H1 (cell line): ENCODE measurements around the gene IL16. TPM values are rescaled to one million over a fixed set of nuclear protein-coding genes. Genes with fewer than 3 reads are reported as not detected.

Source experiments
- CTCF ChIA-PET: fragments of 300-600 bp; sonication (Branson Sonifier 250); formaldehyde crosslinking; loops from one replicate; lab custom pipeline; 2021; ENCODE audit not compliant: partially characterized antibody; lab: Charles Lee
- POLR2A ChIA-PET: fragments of 300-600 bp; sonication (Branson Sonifier 250); formaldehyde crosslinking; loops from one replicate; lab custom pipeline; 2021; ENCODE audit warnings: inconsistent platforms; ENCODE audit not compliant: partially characterized antibody; lab: Charles Lee
- DNase-seq, 2 experiments: peaks; one replicate each; pipeline versions ENCODE4 v3.0.0 to v3.0.0-alpha.2; 2010 to 2022; ENCODE audit warnings: low spot score in 2 of 2, low read depth in 1 of 2, mixed read lengths in 1 of 2
- FAIRE-seq: peaks from 2 replicates; lab custom pipeline; 2011; peaks lifted over from hg19 to GRCh38; lab: Jason Lieb, UNC
- H2AFZ ChIP-seq: 2 replicates; pipeline ENCODE4 v1.8.1; 2012; ENCODE audit warnings: low read length, inconsistent platforms
- H2AK5ac ChIP-seq: 2 replicates; pipeline ENCODE4 v1.6.1; 2013; ENCODE audit warnings: low read depth, low read length
- H2BK120ac ChIP-seq: replicated peaks from 2 replicates; pipeline ENCODE3; 2013; ENCODE audit warnings: low read depth, low read length, inconsistent platforms
- H2BK12ac ChIP-seq: 2 replicates; pipeline ENCODE4 v1.6.1; 2013; ENCODE audit warnings: low read depth, low read length
- H2BK15ac ChIP-seq: 2 replicates; pipeline ENCODE4 v1.6.1; 2013; ENCODE audit warnings: low read length
- H2BK20ac ChIP-seq: 2 replicates; pipeline ENCODE4 v1.6.1; 2013; ENCODE audit warnings: low read length
- H2BK5ac ChIP-seq: 2 replicates; pipeline ENCODE4 v1.6.1; 2013; ENCODE audit warnings: low read depth, low read length
- H3K14ac ChIP-seq: 2 replicates; pipeline ENCODE4 v1.6.1; 2013; ENCODE audit warnings: inconsistent platforms; ENCODE audit not compliant: insufficient read length
- H3K18ac ChIP-seq: 2 replicates; pipeline ENCODE4 v1.6.1; 2013; ENCODE audit warnings: low read length; ENCODE audit errors: extremely low read depth
- H3K23ac ChIP-seq: 2 replicates; pipeline ENCODE4 v1.6.1; 2013; ENCODE audit warnings: inconsistent platforms; ENCODE audit not compliant: insufficient read length
- H3K23me2 ChIP-seq: 2 replicates; pipeline ENCODE4 v1.6.1; 2013; ENCODE audit warnings: low read depth, low read length
- H3K27ac ChIP-seq: 2 replicates; pipeline ENCODE4 v1.6.1; 2011; ENCODE audit warnings: low read depth, low read length, inconsistent platforms
- H3K27me3 ChIP-seq, 4 experiments: replicated peaks in 1 of 4; 1 replicate in 1 of 4; 2 replicates in 3 of 4; pipeline versions ENCODE4 v1.6.1 to v1.8.1; 2011 to 2013; ENCODE audit warnings: low read length in 3 of 4, mild to moderate bottlenecking in 3 of 4, inconsistent platforms in 2 of 4, mixed read lengths in 2 of 4, moderate library complexity in 1 of 4; ENCODE audit not compliant: control insufficient read depth in 3 of 4, insufficient read depth in 3 of 4; ENCODE audit errors: extremely low read depth in 1 of 4
- H3K36me3 ChIP-seq, 4 experiments: 2 replicates each; pipeline versions ENCODE4 v1.6.1 to v1.8.1; 2011 to 2013; ENCODE audit warnings: mild to moderate bottlenecking in 4 of 4, low read length in 3 of 4, moderate library complexity in 2 of 4, control low read depth in 1 of 4, inconsistent platforms in 1 of 4; ENCODE audit not compliant: insufficient read depth in 4 of 4, control insufficient read depth in 2 of 4
- H3K4ac ChIP-seq: replicated peaks from 2 replicates; pipeline ENCODE3; 2013; ENCODE audit warnings: low read length, low read depth, mixed read lengths, inconsistent platforms; ENCODE audit not compliant: insufficient read length
- H3K4me1 ChIP-seq, 4 experiments: replicated peaks in 1 of 4; 1 replicate in 1 of 4; 2 replicates in 3 of 4; pipeline versions ENCODE4 v1.6.1 to v1.8.1; 2011 to 2013; ENCODE audit warnings: low read length in 3 of 4, inconsistent platforms in 2 of 4, mixed read lengths in 1 of 4; ENCODE audit not compliant: insufficient read depth in 4 of 4, control insufficient read depth in 3 of 4
- H3K4me2 ChIP-seq, 2 experiments: 2 replicates each; pipeline versions ENCODE4 v1.6.1 to v1.8.1; 2011 to 2013; ENCODE audit warnings: low read depth in 2 of 2, low read length in 2 of 2, control low read depth in 1 of 2, inconsistent platforms in 1 of 2, mild to moderate bottlenecking in 1 of 2; ENCODE audit not compliant: insufficient read depth in 1 of 2
- H3K4me3 ChIP-seq, 4 experiments: fragments of 200-600, 300-600 bp in 1 of 4; sonication (generic), shearing (Covaris generic), sonication (Bioruptor Twin) in 1 of 4; 2 replicates each; pipeline versions ENCODE4 v1.5.1 to v1.8.1; 2011 to 2016; ENCODE audit warnings: low read length in 4 of 4, low read depth in 3 of 4, control low read depth in 2 of 4, inconsistent platforms in 2 of 4, mild to moderate bottlenecking in 2 of 4, mixed read lengths in 1 of 4, moderate library complexity in 1 of 4; ENCODE audit not compliant: insufficient read depth in 2 of 4; ENCODE audit errors: extremely low read depth in 1 of 4
- H3K56ac ChIP-seq: replicated peaks from 2 replicates; pipeline ENCODE3; 2013; ENCODE audit warnings: low read depth, mild to moderate bottlenecking, mixed read lengths, low read length, inconsistent platforms; ENCODE audit not compliant: insufficient read length
- H3K79me1 ChIP-seq: 2 replicates; pipeline ENCODE4 v1.6.1; 2013; ENCODE audit warnings: low read depth, low read length, control low read depth
- H3K79me2 ChIP-seq, 2 experiments: 2 replicates each; pipeline versions ENCODE4 v1.6.1 to v1.8.1; 2012 to 2013; ENCODE audit warnings: low read length in 2 of 2, mild to moderate bottlenecking in 2 of 2, inconsistent platforms in 1 of 2; ENCODE audit not compliant: insufficient read depth in 2 of 2, control insufficient read depth in 1 of 2
- H3K9ac ChIP-seq, 4 experiments: replicated peaks in 1 of 4; 1 replicate in 1 of 4; 2 replicates in 3 of 4; pipeline versions ENCODE4 v1.6.1 to v1.8.1; 2011 to 2013; ENCODE audit warnings: low read depth in 3 of 4, low read length in 3 of 4, control low read depth in 2 of 4, mild to moderate bottlenecking in 2 of 4, moderate library complexity in 2 of 4, inconsistent platforms in 1 of 4; ENCODE audit errors: extremely low read depth in 1 of 4
- H3K9me3 ChIP-seq, 2 experiments: 2 replicates each; pipeline versions ENCODE4 v1.6.1 to v1.8.1; 2012 to 2013; ENCODE audit warnings: mild to moderate bottlenecking in 2 of 2, moderate library complexity in 2 of 2, control low read depth in 1 of 2, inconsistent platforms in 1 of 2, low read depth in 1 of 2, low read length in 1 of 2, mixed read lengths in 1 of 2; ENCODE audit not compliant: insufficient read depth in 2 of 2
- H4K20me1 ChIP-seq, 2 experiments: replicated peaks in 1 of 2; 2 replicates each; pipeline versions ENCODE3 to v1.8.1; 2011 to 2013; ENCODE audit warnings: inconsistent platforms in 2 of 2, low read length in 2 of 2, mild to moderate bottlenecking in 1 of 2; ENCODE audit not compliant: insufficient read depth in 2 of 2, control insufficient read depth in 1 of 2
- H4K5ac ChIP-seq: 2 replicates; pipeline ENCODE4 v1.6.1; 2013; ENCODE audit warnings: low read length, low read depth, mixed read lengths, inconsistent platforms; ENCODE audit not compliant: insufficient read length
- H4K8ac ChIP-seq: 2 replicates; pipeline ENCODE4 v1.8.0; 2013; ENCODE audit warnings: mild to moderate bottlenecking, moderate library complexity, low read length, inconsistent platforms; ENCODE audit not compliant: insufficient read depth; ENCODE audit errors: extremely low read depth
- H4K91ac ChIP-seq: replicated peaks from 2 replicates; pipeline ENCODE3; 2013; ENCODE audit warnings: low read length, mixed read lengths, inconsistent platforms; ENCODE audit not compliant: insufficient read length
- JUND ChIP-seq: IDR thresholded peaks from 2 replicates; pipeline ENCODE4 v1.6.1; 2011; ENCODE audit warnings: mild to moderate bottlenecking, improper control_type of control experiment, low read length
- KDM4A ChIP-seq: IDR thresholded peaks from one replicate; pipeline ENCODE4 v1.7.1; 2012; ENCODE audit warnings: low read depth, mild to moderate bottlenecking, moderate library complexity, low read length, inconsistent platforms; ENCODE audit not compliant: severe bottlenecking
- WGBS, 2 experiments: shearing (Covaris generic) in 1 of 2; methylation state at CpG; one replicate each; pipeline versions ENCODE4 v1.1.6 to v1.1.7; 2013 to 2015; ENCODE audit warnings: low lambda C conversion rate in 2 of 2, mixed read lengths in 2 of 2, inconsistent platforms in 1 of 2, low coverage in 1 of 2, missing lambda C conversion rate in 1 of 2; ENCODE audit not compliant: insufficient replicate concordance in 2 of 2, insufficient coverage in 1 of 2, insufficient read length in 1 of 2; ENCODE audit errors: extremely low coverage in 1 of 2, missing lambda C conversion rate in 1 of 2; 5-methylcytosine and 5-hydroxymethylcytosine counted together
- polyA plus RNA-seq, 7 experiments: library from polyadenylated mRNA; depleted of rRNA in 3 of 7; stranded (reverse) in 5 of 7; unstranded in 2 of 7; fragments of >200 nt in 5 of 7; fragments of 200-250 nt in 2 of 7; gene quantifications; 1 replicate in 5 of 7; 2 replicates in 1 of 7; 4 replicates in 1 of 7; pipeline versions ENCODE4 v1.2.1 to v1.2.3, GENCODE V29; 2011 to 2013; ENCODE audit warnings: missing spikeins in 2 of 7, mixed read lengths in 2 of 7
- total RNA-seq: library from RNA; stranded (reverse); fragmentation: NEBNext Ultra II Directional; extraction: Animal tissue kit (Norgen Biotek cat#: 25700); gene quantifications from 2 replicates; pipeline ENCODE4 v1.2.1, GENCODE V29; 2021

Gene IL16
- total and polyA plus RNA-seq, 2 of the 8 experiments (the other 6 are each of a cell fraction or from before 2014, with no cell fraction given) = 0.03 to 0.09 TPM

DNA sequence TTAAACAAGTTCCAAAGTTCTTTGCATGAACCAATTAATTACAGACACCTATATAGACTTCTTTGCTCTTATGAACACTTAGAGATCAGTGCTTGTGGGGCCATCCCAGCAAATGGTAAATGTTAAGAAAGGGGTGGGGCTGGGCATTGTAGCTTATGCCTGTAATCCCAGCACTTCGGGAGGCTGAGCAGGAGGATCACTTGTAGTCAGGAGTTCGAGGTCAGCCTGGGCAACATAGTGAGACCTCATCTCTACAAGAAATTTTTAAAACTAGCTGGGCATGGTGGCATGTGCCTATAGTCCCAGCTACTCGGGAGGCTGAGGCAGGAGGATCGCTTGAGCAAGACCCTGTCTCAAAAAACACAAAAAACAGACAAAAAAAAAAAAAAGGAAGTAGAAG lies 146.7 kb downstream of the IL16 start:
- H3K79me2 ChIP-seq = no peaks in the 10 kb centered on the region
- H3K27ac ChIP-seq = no peak overlapping the region
- H3K4ac ChIP-seq = no peak overlapping the region
- H4K8ac ChIP-seq = no peak overlapping the region
- FAIRE-seq (no peak), DNase-seq (peak in 1 of 2 experiments; percentile 13)
- H3K14ac ChIP-seq = no peak overlapping the region
- no peak overlapping the region for H2BK20ac ChIP-seq
- H3K79me1 ChIP-seq = no peaks in the 10 kb centered on the region
- no peak overlapping the region for H3K56ac ChIP-seq
- H3K9ac ChIP-seq = no peak overlapping the region
- H3K4me1 ChIP-seq = no peaks in the 10 kb centered on the region
- H3K4me2 ChIP-seq = no peak overlapping the region
- CTCF ChIA-PET = interaction anchor here (0.7 to 2.7 kb wide), 5 partner anchors 13 to 77 kb away, joined by 3 to 14 read pairs (median 3); no protein-coding TSS in a partner anchor
- H3K23me2 ChIP-seq = no peaks in the 10 kb centered on the region
- no peak overlapping the region for H3K23ac ChIP-seq
- no peak overlapping the region for H2BK15ac ChIP-seq
- no peaks in the 10 kb centered on the region for H4K20me1 ChIP-seq
- no peak overlapping the region for H3K18ac ChIP-seq
- no peak overlapping the region for H4K91ac ChIP-seq
- H2BK5ac ChIP-seq = no peak overlapping the region
- H3K27me3 ChIP-seq = no peaks in the 10 kb centered on the region
- H3K36me3 ChIP-seq = no peaks in the 10 kb centered on the region
- no peak overlapping the region for H3K4me3 ChIP-seq
- 89% methylated on average over 4 of the region's 4 CpGs; no CpG with 5 or more reads in 1 of the 2 experiments for WGBS, 2 experiments
- H2AK5ac ChIP-seq = no peak overlapping the region
- no peak overlapping the region for H4K5ac ChIP-seq
- H2AFZ ChIP-seq = no peak overlapping the region
- no peak overlapping the region for H2BK120ac ChIP-seq
- no peak overlapping the region for H2BK12ac ChIP-seq
- POLR2A ChIA-PET = interaction anchor here (1.0 kb wide), 1 partner anchor 19 kb away, joined by 4 read pairs; the partner anchor contains the start of gene STARD5
- H3K9me3 ChIP-seq = no peaks in the 10 kb centered on the region
- TF ChIP-seq KDM4A = no peak
- TF ChIP-seq JUND = no peak
